CD4-positive, alpha-beta T cell treated with Interleukin-2 at 100 ng/mL for 4 hours (primary cell): ENCODE data around the gene CDH19.

Source experiments
- DNase-seq: peaks from one replicate; pipeline ENCODE4 v3.0.0-alpha.2; 2020; ENCODE audit warnings: low spot score

The CDH19 gene, protein sequence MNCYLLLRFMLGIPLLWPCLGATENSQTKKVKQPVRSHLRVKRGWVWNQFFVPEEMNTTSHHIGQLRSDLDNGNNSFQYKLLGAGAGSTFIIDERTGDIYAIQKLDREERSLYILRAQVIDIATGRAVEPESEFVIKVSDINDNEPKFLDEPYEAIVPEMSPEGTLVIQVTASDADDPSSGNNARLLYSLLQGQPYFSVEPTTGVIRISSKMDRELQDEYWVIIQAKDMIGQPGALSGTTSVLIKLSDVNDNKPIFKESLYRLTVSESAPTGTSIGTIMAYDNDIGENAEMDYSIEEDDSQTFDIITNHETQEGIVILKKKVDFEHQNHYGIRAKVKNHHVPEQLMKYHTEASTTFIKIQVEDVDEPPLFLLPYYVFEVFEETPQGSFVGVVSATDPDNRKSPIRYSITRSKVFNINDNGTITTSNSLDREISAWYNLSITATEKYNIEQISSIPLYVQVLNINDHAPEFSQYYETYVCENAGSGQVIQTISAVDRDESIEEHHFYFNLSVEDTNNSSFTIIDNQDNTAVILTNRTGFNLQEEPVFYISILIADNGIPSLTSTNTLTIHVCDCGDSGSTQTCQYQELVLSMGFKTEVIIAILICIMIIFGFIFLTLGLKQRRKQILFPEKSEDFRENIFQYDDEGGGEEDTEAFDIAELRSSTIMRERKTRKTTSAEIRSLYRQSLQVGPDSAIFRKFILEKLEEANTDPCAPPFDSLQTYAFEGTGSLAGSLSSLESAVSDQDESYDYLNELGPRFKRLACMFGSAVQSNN

DNA sequence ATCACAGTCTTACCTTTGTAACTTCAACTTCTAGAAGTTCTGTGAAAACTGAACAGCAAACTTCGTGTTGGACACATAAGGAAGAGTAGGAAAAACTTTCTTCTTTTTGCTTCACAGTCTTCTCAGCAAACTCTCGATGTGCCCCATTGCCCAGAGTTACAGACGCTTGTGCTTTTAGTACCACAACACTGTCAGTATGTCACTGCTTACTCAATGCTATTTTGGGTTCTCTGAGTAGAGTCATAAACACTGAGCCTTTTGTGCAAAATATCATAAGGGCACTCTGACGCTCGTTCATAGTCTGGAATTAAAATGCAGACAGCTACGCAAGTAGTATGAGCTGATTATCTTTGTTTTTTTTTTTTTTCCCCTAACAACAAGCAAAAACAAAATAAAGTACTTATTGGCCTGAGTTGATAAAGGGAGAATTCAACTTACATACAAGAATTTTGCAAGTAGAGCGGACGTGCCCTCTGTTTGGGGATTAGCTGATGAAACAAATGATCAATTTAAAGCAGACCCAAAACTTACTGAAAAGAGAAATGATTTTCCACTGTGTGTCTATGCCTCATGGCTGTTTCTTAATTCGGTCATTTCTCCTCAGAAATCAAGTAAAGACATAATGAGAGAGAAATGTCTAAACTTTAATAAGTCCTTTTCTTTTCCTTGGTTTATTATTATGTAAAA, at the start of gene CDH19:
Gene CDH19, minus strand, starts transcription at position 150 of the 687 bp plus-strand sequence. CDS start 31,886 bp downstream, outside the sequence.
- no peak for DNase-seq

DNA sequence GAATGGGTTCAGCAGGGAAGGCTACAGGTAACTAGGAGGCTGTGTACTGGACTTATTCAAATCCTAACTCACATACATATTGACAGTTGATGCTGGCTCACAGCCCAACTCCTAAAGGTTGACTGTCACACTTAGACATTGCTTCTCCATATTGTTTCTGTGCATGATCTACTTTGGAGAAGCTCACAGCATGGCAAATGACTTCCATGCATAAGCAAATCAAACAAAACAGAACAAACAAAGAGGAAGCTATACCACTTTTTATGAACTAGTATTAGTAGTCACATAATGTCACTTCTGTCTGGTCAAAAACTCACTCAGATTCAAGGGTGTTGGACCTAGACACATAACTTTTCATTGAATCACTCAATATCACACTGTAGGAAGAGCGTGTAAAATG, 43.8 kb upstream of the CDH19 start:
- no peak for DNase-seq

DNA sequence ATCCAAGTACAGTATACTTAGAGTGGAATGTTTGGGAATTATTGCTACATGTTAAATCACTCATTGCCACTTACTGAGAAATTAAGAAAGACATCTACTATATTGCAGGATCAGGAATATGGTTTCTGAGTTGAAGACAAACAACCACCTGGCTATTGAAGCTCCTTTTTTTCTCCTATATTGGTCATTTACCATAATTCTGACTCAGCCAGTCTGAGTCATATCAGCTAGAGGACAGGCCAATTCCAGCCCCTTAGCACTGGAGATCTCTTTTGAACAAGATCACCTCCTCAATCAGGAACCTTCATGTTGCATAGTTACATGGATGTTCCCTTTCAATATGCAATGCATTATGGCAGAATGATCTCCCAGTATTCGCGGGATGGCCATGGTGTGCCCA, 42.7 kb upstream of the CDH19 start:
- DNase-seq, result no peak

DNA sequence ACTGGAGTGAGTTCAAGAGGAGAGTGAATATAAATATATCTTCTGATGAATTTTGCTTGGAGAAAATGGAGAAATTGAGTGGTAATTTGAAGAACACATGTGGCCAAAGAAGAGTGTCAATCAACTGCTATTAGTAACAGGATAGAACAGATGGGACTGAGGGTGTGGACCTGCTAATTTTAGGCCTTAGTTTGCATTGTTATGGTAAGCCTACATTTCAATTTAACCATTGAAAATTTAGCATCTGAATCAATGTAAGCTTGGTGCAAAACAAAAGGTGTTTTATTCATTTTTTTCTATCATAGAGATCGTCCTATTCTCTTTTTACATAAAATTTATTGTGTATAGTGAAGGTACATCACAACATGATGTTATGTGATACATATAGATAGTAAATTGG, 42.1 kb upstream of the CDH19 start:
- no peak for DNase-seq

DNA sequence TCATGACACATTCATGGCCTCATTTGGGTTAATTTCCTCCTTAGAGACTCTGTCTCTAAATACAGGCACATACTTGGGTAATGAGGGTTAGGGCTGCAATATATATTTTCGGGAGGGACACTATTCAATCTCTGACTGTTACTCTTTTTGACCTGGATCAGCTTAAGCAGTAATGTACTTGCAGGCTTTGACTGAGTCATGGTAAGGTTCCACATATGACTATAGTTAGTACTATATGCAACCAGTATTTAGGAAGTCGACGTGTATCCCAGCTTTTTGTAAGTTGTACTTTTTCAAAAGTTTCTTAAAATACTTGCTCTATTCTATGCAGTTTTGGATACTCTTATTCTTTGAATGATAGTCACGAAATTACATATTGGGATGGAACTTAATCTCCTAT, 37.2 kb upstream of the CDH19 start:
- DNase-seq, result no peak

DNA sequence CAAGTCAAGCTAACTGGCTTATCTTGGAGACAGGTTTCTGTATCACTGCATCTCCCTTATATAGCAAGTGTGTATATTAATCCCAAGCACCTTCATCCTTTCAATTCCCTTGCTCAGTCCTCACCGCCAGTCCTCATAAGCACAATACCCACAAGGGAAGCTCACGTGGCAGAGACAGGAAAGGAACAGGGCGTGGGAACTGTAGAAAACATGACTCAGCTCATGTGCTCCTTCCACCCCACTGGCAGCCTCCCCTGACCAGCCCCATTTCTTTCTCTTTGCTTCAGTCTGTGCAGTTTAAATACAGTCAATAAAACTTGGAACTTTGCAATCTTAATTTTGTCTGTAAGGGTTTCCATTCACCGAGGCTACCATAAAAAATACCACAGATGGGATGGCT, 36.5 kb upstream of the CDH19 start:
- no peak for DNase-seq

DNA sequence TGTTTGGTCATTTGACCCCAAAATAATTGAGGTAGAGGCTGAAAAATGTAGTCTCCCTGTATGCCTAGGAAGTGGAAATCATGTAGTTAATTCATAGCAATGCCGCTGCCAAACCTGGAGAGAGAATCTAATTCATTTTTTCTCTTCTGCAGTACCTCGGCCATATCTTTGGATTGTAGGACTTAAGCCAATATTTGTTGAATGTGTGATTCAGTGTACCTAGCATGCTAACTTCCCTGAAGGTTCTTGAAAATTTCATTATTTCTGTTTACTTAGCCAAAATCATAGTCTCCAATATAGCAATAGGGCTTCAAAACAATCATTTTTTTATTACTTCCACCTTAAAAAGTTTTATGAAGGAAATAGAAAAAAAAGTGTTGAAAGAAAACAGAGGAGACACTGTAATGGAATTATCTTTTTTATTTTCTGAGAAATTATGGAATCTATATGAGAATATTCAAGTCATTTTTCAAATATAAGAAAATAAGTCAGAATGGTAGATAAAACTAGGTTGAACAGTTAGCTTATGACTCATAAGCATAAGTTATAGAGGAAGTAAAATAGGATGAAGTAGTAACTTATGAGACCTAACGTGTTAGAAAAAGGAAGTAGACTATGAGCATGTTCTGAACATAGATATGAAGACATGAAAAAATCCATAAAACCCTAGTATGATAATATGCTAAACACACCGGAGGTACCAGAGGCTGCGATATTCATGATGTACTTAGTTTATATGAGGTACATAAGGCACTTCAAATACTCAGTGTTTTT, 35.2 kb upstream of the CDH19 start:
- DNase-seq, result no peak

DNA sequence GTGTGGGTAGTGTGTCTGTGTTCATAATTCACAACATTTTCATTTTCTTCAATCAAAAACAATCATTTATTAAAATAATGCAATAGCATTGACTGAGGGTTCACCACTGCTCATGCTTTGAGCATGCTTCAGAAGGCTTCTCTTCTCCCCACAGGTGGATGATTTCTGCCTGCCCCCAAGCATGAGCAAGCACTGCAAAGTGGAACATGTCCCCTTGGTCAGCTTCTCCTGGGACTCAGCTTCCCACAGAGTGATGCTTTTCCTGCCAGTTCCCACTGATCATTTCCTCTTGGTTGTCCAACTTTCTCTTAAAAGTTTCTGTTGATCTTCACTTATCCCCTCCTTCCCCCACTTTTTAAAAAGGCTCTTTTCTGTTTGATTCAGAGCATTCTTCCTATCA, 31.5 kb upstream of the CDH19 start:
- no peak for DNase-seq

DNA sequence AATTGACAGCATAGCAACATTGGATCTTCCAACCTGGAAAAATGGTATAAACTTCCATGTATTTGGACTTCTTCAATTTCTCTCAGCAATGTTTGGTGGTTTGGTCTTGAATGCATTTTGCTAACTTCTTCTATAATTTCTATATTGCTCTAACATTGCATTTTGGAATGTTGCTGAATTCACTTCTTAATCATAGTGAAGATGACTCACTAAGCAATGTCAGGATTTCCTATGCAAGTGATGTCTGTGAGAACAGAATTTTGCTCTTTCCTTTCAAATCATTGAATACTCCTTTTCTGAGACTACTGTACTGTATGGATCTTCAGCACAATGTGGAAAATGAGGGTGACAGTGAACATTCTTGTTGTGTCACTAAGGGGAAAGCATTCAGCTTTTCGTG, 28.9 kb upstream of the CDH19 start:
- DNase-seq, result no peak

DNA sequence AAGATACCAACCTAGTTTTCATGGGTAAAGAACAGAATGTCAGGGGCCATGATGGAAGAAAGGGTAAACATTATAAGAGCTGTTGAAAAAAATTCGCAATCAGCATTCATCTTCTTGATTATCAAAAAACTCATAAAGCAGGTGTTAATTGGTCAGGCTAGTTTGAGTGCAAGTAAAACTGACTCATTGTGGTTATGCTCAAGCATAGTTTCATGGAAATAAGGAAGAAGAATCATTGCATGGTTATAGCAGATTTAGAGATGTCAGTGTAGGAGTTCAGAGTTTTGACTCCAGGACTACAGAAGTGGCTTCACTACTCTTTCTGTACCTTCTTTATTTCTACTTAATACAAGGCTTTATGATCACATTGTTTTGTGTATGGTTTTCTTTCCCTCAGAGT, 26.9 kb upstream of the CDH19 start:
- no peak for DNase-seq

DNA sequence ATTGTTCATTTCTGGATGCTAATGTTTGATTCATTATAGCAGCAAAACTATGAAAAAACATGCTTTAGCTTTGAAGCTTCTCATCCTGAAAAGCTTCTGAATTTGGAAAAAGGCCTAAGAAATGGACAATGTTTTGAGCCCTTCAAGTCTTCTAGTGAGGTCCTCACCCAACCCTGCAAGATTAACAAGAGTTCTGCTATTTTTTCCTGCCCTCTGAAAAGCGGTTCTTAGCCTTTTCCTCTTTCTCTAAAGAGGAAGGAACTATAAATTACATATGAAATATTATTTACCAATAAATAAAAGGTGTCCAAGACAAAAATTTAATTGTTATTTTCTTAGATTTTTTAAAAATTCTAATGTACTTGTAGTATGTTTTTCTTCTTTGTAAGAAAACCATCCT, 19.9 kb upstream of the CDH19 start:
- no peak for DNase-seq

DNA sequence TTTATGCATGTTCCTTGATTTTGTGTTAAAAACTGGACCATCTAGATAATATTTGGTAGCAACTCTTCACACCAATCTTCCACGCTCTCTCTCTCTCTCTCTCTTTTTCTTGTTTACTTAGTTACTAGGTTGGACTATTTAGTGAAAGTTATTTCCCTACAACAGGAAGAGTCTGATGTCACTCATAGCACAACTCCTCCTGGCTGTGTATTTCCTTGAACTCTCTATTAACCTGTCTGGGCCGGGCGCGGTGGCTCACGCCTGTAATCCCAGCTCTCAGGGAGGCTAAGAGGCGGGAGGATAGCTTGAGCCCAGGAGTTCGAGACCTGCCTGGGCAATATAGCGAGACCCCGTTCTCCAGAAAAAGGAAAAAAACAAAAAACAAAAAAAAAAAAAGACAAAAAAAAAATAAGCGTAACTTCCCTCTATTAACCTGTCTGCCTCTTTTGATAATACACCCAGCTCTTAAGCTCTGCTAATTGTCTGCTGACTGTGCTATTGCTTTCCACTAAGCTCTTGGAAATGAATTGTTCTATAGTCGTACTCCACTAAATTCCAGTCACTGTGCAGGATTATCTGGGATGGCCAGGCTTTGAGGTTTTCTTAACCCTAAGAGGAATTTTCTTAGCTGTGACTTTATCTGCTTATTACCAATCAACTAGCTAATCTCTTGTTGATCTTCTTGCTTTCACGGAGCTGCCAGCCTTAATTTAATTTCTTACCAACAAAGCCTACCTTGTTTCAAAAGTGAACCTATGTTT, 18.1 kb upstream of the CDH19 start:
- DNase-seq, result no peak

DNA sequence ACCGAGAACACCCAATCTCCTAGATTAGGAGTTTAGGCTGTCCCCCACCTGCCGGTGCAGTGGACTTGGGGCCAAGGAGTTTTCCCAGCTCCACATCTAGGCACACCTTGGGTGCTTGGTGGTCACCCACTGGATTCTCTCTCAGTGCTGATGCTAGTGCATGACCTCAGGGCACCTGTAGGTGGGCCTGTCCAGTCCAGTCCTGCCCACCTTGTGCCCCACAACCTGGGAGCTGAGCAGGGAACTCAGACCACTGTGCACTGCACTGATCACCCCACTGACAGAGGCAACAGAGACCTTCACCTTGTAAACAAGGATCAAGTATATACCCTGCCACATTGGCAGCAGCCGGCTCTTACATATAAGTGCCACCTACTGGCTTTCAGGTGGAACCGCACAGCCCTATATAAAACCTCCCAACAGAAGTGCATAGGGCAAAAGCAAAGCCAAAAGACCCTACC, 12.7 kb upstream of the CDH19 start:
- DNase-seq, result no peak

DNA sequence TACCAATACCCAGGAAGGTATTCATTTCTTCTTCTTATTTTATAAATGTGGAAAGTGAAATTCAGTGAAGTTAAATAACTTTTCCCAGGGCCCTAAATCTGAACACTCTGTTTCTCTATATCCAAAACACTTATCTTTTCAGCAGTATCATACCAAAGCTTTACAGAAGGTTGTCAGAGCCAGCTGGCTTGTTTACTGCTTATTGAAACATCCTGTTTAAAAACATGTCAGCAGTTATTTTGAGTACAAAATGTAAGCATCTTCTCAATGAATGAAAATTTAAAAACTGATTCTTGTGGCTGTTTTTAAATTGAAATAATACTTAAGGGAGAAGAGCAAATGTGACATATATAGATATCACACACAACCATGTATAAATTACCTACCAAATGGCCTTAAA, 11.3 kb upstream of the CDH19 start:
- DNase-seq, result no peak

DNA sequence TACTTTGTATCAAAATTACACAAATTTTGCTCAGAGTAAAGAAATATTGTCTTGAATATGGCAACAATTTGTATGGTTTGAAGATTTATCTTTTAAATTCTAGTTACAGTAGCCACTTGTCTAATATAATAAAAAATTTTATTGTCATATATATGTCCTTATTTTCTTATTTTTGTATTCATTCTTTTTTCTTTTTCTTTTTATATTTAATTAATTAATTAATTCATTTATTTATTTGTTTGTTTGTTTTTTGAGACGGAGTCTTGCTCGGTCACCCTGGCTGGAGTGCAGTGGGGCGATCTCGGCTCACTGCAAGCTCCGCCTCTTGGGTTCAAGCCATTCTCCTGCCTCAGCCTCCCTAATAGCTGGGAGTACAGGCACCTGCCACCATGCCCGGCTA, 3.7 kb upstream of the CDH19 start:
- DNase-seq, result no peak

DNA sequence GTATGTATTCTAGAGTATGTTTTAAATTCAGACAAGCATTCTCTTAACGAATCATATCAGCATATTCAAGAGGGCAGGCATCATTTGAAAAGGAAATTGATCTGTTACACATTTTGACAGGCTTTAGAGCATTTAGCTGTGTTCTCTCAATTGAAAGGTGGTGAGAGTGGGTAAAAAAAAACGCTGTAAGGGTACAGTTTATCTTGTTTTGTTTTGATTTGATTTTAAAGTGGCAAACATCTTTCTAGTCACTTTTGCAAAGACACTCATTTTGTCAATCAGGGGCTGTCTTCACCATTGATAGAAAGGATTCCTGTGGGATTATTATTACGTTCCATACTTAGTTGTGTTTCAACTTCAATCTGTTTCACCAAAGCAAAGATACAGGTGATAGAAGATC, 2.2 kb downstream of the CDH19 start:
- DNase-seq, result no peak

DNA sequence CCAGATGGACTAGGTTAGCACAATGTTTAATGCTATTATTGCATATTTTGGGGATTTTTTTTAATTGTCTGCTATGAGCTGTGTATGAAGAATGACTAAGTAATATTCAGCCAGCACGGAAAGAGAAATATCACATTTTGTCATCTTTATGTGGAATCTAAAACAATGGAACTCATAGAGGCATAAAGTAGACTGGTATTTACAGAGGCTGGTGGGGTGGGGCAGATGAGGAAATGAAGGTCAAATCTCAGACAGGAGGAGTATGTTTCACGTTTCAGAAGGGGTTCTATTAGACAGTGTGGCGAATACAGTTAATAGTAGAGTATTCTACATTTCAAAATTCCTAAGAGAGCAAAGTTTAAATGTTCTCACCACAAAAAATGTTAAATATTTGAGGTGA, 4.7 kb downstream of the CDH19 start:
- DNase-seq, result no peak

DNA sequence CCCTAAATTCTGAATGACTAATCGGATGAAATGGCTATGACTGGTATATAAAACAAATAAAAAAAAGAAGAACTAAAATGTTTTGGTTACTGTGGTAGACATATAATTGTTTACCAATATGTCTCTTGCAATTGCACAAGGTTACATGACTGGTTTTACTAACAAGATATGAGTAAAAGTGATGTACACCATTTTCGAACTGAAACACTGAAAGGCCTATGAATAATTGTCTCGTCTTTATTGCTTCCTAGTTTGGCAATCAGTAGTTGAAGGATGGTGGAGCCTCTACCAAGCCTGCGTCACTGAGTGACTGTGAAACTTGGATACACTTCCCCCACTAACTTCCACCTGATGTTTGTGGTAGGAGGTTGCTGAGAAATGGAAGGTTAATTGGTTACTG, 16.5 kb downstream of the CDH19 start:
- DNase-seq, result no peak

DNA sequence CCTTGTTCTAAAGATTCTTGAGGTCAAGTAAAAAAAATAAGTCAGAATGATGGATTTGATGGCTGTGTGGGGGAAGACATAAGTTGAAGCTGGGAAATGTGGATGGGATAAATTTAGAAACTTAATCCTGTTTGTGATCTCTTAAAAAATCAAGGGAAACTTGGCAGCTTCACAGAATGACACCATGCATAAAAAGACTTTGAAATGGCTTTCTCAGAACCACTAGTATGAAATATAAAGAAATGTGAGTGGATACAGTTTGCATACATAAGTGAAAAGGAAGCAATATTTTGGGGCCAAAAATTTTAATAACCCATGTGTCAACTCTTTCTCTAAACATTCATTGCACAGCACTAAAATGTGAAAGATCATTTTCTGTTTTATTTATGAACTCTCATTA, 21.7 kb downstream of the CDH19 start:
- DNase-seq, result no peak

DNA sequence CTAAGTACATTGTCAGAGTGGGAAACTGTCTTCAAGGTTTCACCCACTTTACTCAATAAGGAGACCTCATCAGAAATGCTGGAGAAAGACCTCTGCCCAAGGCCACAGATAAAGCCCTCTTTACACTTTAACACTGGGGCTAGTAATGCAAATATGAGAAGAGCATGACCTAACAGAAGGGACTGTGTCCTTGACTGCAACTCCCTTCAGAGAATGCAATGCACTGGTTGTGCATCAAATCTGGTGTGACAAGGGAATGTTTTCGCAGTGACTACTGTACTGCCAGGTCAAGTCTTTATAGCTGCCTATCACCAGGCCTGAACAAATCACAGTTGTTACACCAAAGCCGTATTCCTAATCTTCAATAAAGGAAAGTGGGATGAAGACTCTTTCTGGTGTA, 28.6 kb downstream of the CDH19 start:
- no peak for DNase-seq

DNA sequence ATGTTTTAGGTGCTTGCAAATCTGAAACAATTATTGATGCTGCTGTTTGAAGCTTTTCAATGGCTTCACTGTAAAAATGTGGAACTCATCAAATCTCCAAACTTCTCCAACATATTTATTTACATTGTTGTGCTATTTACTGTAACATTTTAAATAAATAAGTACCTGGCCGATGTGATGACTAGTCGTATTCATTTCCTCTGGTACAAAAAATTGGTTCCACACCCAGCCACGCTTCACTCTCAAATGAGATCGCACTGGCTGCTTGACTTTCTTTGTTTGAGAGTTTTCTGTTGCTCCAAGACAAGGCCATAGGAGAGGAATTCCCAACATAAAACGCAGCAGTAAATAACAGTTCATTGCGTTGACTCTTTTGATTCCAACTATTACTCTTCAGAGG, 32.0 kb downstream of the CDH19 start:
- no peak for DNase-seq
